ENCODE data around the gene IFI30. TPM values are rescaled to one million over a fixed set of nuclear protein-coding genes. Genes with fewer than 3 reads are reported as not detected.
"Not testable (repeated sequence)": the region's sequence is repeated elsewhere in the genome, so short reads cannot be mapped to it uniquely, and the experiment has no call there.

IFI30 gene
- total RNA-seq, 1 donor from 2014 or later, result 13.4 TPM

DNA sequence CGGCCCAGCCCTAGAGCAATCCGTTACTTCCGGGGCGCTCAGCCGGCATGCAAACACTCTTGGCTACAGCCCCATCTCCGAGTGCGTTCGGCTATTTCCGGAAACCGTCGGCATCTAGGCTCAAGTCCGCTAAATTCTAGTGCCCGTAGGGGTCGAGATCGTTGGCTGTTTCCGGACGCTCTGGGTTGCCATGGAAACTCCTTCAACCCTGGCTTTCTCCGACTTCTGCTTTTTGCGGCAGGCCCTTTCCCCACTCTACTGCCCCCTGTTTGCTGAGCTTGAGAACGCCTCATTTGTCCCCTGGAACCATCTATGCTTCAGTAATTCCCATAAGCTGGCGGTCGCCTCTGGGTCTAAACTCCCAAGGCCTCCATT, 21.2 kb upstream of the IFI30 start:
- peak; percentile 95 for DNase-seq (ENCODE audit: extremely low read depth, low read depth, low spot score)

DNA sequence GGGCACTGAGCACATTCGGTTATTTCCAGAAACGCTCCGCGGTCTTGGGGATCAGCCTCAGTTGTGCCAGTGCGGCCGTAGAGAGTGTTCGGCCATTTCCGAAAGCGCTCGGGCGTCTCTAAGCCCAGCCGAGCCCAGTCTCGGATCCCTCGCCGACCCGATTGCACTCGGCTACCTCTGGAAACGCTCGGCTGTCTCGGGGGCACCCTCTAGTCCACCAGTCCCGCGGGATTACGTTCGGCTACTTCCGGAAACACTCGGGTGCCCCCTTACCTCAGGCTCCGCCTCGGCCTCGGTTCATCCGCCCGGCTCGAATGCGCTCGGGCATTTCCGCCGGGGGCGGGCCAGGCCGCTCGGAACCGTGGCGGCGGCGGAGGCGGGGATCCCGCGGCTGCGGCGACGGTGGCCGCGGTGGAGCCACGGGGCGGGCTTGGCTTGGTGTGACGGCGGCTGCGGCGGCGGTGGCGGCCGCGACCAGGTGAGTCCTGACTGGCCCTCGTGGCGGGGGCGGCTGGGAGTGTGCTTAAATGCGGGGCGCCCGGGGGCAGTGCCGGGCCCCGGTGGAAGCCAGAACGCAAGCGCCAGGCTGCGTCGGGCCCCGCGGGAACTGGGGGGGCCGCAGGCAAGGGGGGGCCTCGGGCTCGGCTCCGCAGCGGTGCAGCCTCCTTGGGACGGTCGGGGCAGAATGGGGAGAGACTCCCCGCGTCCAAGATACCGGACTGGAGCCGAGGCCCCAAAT, 20.6 kb upstream of the IFI30 start, which contains the start of gene PIK3R2:
TSS of gene PIK3R2 (plus strand) at position 347 of the 739 bp plus-strand sequence. CDS start 2,717 bp downstream, outside the sequence.
- DNase-seq (ENCODE audit: extremely low read depth, low read depth, low spot score), result peak; percentile 91

DNA sequence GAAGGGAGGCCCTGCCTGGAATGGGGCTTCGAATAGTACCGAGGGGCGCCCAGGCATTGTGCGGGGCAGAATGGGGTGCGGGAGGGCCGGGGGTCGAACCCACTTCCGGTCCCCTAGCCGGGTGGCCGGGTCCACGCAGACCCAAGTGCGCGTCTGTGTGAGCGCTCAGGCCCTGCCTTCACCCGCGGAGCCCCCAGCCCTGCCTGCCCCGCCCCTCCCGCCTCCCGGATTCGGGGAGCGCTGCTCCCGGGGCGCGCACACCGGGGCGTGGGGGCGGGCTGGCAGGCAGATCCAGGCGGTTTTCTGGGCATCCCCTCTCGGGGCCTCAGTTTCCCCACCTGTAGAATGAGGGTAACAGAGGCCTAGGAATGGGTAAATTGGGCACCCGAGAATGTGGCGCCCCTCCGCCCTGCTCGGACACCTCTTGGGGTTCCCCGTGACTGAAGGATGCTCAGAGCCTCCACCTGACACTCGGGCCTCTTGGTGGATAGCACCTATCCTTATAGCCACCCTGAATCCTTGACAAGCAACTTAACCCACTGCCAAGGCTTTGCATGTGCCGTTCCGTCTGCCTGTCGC, 20.0 kb upstream of the IFI30 start:
- no peak for DNase-seq (ENCODE audit: extremely low read depth, low read depth, low spot score)

DNA sequence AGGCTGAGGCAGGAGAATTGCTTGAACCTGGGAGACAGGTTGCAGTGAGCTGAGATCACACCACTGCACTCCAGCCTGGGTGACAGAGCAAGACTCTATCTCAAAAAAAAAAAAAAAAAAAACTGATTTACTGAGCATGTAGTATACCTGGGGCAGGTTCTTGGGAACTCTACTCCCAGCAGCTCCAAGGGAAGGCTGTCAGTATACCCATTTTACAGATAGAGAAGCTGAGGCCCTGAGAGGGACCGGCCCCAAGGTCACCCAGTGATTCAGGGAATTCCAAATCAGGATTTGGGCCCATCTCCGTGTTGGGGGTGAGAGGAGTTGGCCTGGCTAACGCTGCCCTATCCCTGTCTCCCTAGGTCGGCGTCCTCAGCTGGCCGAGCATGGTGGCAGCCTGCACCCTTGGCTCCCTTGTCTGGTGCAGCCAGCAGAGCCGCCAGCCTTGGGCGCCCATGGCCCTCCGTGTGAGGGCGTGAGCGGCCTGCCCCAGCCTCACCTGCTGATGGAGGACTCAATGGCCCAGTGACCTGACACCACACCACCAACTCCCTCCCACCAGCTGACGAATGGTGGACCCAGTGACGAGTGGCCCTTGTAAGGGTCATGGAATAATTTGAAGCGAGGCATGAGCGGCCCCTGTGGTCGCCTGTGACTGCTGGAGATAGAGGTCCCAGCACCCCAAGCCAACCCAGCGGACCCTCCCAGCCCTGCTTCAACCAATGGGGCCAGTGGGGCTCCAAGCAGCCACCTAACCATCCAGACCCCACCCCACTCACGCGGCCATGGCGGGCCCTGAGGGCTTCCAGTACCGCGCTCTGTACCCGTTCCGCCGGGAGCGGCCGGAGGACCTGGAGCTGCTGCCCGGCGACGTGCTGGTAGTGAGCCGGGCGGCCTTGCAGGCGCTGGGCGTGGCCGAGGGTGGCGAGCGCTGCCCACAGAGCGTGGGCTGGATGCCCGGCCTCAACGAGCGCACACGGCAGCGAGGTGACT, 18.2 kb upstream of the IFI30 start:
- no peak for DNase-seq (ENCODE audit: extremely low read depth, low read depth, low spot score)

DNA sequence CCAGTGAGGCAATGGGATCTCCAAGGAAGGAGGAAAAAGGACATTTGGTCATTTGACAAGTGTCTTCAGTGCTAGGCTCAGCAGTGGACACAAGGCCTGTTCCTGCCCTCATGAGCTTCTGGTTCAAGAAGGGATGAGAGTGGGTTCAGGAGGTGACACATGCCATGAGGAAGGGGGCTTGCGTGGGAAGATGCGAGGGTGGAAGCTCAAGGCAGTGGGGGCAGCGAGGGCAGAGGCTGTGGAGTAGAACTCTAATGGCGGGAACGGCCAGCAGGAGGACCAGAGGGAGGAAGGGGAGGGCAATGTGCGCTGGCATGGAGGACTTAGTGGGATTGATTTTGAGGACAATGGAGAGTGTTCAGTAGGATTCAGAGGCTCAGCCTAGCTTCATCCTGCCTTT, 17.3 kb upstream of the IFI30 start:
- DNase-seq (ENCODE audit: extremely low read depth, low read depth, low spot score), result no peak

DNA sequence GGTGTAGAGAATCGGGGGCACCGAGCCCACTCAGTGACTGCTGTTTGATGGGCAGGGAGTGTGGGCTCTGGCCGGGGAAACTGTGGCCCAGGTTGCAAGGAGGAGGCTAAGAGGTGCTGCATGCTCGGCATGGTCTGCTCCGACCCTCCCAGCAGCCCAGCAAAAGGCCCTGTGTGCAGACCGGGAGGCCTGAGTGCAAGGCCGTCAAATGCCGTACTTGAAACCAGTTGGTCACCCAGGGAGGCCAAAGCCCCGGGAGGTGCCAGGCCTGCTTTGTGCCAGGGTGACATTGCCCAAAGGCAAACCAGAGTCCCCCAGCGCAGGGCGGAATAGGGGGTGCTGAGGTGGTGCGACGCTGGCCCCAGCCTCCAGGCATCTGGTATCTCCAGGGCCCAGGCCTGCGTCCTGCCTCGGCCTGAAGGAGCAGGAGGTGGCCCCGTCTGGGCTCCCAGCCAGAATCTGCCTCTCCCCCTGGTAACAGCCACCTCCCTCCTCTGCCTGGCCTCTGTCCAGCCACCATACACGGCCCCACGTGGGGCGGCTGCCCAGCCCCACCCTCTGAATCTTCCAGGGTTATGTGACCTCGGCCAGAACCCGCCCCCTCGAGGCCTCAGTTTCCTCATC, 16.7 kb upstream of the IFI30 start:
- no peak for DNase-seq (ENCODE audit: extremely low read depth, low read depth, low spot score)

DNA sequence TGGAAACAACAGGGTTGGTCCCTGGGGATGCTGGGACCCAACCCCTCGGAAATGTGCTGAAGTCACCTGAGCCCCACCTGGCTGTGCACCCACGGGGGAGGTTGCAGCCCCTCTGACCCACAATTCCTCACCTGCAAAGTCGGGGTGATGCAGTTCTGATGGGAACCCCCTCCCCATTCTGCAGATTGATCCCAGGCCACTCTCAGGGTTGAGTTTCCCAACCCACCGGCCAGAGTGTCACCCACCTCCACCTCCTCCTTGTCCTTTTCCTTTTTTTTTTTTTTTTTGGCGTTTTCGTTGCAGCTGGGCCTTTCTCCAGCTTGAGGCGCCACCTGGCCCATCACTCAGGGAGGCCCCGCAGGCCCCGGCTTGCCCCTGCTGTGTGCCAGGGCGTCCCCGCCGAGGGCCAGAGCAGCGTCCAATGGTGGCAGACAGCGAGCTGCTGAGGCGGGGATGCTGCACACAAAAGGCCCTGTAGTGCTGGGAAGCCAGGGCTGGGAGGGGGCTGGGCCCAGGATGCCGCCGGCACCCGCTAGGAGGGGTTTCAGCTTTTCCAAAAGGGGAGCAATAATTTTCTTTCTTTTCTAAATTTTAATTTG, 16.0 kb upstream of the IFI30 start:
- no peak for DNase-seq (ENCODE audit: extremely low read depth, low read depth, low spot score)

DNA sequence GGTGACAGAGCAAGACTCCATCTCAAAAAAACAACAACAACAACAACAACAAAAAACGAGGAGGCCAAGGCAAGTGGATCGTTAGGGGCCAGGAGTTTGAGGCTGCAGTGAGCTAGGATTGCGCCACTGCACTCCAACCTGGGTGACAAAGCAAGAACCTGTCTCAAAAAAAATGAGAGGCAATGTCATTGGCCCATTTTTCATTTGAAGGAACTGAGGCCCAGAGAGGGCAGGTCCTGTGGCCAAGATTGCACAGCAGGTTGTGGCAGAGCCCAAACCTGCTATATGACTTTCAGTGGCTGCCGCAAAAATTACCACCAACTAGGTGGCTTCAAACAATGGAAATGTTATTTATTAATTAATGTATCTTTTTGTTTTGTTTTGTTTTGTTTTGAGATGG, 15.1 kb upstream of the IFI30 start:
- no peak for DNase-seq (ENCODE audit: extremely low read depth, low read depth, low spot score)

DNA sequence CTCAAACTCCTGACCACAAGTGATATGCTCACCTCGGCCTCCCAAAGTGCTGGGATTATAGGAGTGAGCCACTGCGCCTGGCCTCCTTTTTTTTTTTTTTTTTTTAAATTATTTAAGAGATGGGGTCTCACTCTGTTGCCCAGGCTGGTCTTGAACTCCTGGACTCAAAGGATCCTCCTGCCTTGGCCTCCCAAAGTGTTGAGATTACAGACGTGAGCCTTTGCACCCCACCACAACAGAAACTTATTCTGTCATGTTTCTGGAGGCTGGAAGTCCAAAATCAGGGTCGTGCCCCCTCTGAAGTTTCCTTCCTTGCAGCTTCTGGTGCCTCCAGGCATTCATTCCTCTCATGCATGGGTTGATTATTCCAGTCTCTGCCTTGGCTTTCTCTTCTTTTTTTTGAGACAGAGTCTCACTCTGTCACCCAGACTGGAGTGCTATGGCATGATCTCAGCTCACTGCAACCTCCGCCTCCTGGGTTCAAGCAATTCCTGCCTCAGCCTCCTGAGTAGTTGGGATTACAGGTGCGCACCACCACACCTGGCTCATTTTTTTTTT, 14.5 kb upstream of the IFI30 start:
- not testable (repeated sequence) for DNase-seq (ENCODE audit: extremely low read depth, low read depth, low spot score)

DNA sequence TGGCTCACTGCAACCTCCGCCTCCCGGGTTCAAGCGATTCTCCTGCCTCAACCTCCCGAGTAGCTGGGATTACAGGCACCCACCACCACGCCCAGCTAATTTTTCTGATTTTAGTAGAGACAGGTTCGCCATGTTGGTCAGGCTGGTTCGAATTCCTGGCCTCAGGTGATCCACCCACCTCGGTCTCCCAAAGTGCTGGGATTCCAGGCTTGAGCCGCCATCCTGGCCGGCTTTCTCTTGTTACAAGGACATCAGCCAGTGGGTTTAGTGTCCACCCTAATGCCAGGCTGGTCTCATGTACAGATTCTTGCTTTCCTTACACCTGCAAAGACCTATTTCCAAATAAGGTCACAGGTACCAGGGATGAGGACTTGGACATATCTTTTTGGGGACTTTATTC, 13.8 kb upstream of the IFI30 start:
- DNase-seq (ENCODE audit: extremely low read depth, low read depth, low spot score), result no peak

DNA sequence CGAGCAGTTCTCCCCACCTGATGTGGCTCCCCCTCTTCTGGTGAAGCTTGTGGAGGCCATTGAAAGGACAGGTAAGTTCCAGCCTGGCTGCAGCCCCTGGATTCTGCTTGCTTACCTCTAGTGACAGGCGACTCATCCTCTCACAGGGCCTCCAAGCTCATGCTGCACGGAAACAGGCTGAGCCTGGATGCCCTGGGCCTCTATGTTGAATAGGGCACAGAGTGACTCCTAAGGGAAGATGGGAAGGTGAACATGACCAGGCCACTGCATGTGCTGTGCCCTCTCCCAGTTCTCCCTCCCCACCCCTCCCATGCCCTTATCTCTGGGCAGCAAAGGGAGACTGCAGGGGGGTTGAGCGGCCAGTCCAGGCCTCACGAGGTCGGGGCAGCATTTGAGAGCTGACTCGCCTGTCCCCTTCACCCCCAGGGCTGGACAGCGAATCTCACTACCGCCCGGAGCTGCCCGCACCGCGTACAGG, 13.1 kb upstream of the IFI30 start:
- DNase-seq (ENCODE audit: extremely low read depth, low read depth, low spot score), result no peak

DNA sequence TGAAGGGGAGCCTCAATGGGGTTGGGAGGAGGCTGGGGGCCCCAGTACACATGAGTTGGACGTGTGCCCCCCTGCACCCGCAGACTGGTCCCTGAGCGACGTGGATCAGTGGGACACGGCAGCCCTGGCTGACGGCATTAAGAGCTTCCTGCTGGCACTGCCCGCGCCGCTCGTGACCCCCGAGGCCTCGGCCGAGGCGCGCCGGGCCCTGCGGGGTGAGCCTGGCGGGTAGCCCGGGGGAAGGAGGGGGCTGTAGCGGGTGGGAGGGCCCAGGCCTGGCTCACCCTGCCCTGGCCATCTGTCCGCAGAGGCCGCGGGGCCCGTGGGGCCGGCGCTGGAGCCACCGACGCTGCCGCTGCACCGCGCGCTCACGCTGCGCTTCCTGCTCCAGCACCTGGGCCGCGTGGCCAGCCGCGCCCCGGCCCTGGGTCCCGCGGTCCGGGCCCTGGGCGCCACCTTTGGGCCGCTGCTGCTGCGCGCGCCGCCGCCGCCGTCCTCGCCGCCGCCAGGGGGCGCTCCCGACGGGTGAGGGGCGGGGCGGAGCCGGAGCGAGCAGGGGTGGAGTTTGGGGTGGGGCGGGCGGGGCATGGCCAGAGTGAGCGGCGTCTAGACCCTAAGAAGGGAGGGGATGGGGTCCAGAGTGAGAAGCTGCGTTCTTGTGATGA, 12.5 kb upstream of the IFI30 start:
- no peak for DNase-seq (ENCODE audit: extremely low read depth, low read depth, low spot score)

DNA sequence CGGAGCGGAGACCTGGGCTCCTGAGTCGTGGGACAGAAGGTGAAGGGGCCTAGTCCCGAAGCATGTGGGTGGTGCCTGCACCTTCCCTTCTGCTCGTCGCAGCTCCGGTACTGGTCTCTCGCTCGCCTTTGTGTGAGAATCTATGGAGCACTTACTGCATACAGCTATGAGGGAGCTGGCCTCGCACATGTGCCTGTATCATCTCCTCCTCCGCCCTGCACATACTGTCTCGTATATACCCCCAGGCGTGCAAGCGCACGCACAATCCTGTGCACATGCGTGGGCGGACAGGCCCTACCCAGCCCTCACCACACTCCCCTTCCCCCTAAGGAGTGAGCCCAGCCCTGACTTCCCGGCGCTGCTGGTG, 12.0 kb upstream of the IFI30 start:
- no peak for DNase-seq (ENCODE audit: extremely low read depth, low read depth, low spot score)

DNA sequence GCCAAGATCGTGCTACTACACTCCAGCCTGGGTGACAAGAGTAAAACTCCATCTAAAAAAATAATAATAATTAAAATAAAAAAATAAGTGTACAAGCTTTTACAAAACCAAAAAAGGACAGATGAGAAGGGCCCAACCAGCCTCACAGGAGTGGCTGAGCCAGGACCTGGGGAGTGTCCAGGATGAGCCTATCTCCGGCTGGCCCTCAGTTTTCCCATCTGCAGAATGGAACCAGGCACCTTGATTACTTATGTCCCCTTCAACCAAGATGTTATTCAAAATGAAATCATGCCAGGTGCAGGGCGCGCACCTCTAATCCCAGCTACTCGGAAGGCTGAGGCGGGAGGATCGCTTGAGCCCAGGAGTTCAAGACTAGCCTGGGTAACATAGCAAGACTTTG, 9.5 kb upstream of the IFI30 start:
- no peak for DNase-seq (ENCODE audit: extremely low read depth, low read depth, low spot score)

DNA sequence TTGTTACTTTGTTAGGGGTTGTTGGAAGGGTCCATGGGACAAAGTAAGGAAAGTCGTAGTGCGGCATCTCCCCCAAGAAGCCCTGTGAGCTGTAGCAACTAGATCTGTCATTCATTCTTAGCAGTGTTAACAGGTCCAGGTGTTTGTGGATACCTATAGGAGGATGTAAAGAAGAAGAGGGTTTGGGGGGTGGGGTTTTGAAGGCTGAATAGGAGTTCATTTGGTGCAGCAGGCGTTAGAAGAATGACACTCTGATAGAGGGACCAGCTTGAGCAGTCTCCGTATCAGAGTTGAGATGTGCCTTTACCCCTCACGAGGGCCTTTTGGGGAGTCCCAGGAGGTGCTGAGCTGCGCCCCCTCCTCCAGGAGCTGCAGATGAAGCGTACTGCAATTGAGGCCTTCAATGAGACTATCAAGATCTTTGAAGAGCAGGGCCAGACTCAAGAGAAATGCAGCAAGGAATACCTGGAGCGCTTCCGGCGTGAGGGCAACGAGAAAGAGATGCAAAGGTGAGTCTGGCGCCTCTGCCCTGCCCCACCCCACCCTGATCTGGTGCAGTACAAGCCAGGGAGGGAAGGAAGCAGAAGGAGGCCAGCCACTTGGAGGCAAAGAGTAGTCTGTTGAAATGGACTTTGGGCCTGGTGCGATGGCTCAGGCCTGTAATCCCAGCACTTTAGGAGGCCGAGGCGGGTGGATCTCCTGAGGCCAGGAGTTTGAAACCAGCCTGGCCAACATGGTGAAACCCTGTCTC, 7.6 kb upstream of the IFI30 start:
- no peak for DNase-seq (ENCODE audit: extremely low read depth, low read depth, low spot score)

DNA sequence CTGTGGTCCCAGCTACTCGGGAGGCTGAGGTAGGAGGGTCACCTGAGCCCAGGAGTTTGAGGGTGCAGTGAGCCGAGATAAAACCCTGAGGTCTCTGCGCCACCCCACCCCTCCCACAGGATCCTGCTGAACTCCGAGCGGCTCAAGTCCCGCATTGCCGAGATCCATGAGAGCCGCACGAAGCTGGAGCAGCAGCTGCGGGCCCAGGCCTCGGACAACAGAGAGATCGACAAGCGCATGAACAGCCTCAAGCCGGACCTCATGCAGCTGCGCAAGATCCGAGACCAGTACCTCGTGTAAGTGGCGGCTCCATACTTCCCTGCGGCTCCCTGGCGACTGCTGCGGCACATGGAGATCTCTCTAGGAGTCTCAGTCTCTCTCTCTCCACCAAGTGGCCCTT, 6.6 kb upstream of the IFI30 start:
- no peak for DNase-seq (ENCODE audit: extremely low read depth, low read depth, low spot score)

DNA sequence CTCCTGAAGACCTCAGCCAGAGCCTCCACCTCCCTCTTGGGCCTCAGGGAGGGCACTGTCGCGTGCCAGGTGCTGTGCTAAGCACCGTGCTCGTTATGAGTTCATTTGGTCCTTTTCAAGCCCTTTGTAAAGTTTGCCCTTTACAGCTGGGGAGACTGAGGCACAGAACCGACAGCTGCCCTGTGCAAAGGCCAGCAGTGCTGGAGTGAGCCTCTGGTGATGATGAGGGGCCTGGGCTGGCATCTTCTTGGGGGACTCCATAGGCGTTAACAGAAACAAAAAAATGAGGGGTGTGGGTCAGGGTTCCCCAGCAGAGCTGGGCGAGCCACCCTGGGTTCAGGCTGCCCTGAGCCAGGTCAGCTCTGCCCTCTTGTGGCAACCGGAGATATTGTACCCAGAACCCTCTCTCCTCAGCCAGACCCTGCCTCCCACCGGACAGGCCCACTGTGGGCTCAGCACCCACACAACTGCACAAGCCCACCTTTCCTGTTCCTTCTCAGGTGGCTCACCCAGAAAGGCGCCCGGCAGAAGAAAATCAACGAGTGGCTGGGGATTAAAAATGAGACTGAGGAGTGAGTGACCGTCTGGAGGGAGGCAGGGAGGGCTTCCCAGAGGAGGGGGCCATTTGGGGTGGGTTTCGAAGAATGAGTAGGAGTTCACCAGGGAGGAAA, 5.5 kb upstream of the IFI30 start:
- no peak for DNase-seq (ENCODE audit: extremely low read depth, low read depth, low spot score)

DNA sequence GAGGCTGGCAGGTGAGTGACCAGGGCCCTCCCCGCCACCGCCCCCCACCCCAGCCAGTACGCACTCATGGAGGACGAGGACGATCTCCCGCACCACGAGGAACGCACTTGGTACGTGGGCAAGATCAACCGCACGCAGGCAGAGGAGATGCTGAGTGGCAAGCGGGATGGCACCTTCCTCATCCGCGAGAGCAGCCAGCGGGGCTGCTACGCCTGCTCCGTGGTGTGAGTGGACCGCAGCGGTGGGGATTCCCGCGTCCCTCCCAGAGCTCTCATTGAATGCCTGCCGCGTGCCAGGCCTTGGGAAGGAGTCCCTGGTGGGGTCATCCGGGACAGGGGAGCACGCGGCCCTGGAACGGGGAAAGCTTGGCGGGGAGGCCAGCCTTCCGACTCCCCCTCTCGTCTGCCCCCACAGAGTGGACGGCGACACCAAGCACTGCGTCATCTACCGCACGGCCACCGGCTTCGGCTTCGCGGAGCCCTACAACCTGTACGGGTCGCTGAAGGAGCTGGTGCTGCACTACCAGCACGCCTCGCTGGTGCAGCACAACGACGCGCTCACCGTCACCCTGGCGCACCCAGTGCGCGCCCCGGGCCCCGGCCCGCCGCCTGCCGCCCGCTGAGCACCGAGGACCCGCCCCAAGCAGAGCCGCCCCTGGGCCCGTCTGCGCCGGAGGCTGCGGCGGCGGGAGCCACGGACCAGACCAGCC, 4.8 kb upstream of the IFI30 start:
- no peak for DNase-seq (ENCODE audit: extremely low read depth, low read depth, low spot score)
